Mammary epithelial cell (primary cell): Measurements from ENCODE around the gene SPDYC.

Source experiments
- CTCF ChIP-seq, 2 donors: IDR thresholded peaks in 1 of 2; conservative IDR thresholded peaks in 1 of 2; 2 replicates each; pipeline ENCODE4 v1.5.1; 2011 to 2012; ENCODE audit warnings: inconsistent platforms in 2 of 2, low read length in 2 of 2, mild to moderate bottlenecking in 2 of 2, control low read depth in 1 of 2, low read depth in 1 of 2; ENCODE audit not compliant: insufficient read depth in 1 of 2; ENCODE audit errors: extremely low read depth in 1 of 2
- EZH2 ChIP-seq: IDR thresholded peaks from 2 replicates; pipeline ENCODE4 v1.6.1; 2012; ENCODE audit warnings: low read length, inconsistent platforms, borderline replicate concordance

GRCh38 chr11:65187971-65188461 is 18.0 kb downstream of the SPDYC start:
- TF ChIP-seq CTCF (conservative IDR thresholded peaks at IDR 0.05 in 1 of 2, IDR thresholded peaks at IDR 0.05 in 1 of 2; ENCODE audit: extremely low read depth in 1 of 2, insufficient read depth in 1 of 2, low read depth in 1 of 2, low read length in 2 of 2) (no peak), EZH2 (no peak)
